NB4 (cell line): Measurements from ENCODE around the gene WDR62.

Experiments used
- POLR2A ChIP-seq: IDR thresholded peaks from 2 replicates; pipeline ENCODE4 v1.6.1; 2011; ENCODE audit warnings: mild to moderate bottlenecking; ENCODE audit not compliant: insufficient read length; ENCODE audit errors: extremely low read depth
- TF ChIP-seq, protein P1 (sequence below): IDR thresholded peaks from one replicate; pipeline ENCODE4 v1.5.1; 2012; ENCODE audit warnings: low read depth, low read length

DNA sequence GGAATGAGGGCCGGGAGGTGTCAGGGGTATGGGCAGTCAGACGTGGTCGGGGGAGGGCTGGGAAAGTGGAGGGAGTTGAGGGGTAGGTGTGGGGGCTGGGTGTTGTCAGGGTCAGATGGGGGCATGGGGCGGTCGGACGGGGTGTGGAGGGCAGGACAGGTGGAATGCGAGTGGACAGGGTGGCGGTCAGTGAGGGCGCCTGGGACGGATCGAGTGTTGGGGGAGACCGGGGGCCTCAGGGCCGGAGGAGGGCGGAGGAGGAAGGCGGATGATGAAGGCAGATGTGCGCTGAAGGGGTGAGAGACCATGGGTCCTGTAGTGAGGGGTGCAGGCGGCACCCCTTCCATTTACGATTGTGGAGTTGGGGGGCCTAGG, 66.3 kb downstream of the WDR62 start:
- TF ChIP-seq, protein P1, sequence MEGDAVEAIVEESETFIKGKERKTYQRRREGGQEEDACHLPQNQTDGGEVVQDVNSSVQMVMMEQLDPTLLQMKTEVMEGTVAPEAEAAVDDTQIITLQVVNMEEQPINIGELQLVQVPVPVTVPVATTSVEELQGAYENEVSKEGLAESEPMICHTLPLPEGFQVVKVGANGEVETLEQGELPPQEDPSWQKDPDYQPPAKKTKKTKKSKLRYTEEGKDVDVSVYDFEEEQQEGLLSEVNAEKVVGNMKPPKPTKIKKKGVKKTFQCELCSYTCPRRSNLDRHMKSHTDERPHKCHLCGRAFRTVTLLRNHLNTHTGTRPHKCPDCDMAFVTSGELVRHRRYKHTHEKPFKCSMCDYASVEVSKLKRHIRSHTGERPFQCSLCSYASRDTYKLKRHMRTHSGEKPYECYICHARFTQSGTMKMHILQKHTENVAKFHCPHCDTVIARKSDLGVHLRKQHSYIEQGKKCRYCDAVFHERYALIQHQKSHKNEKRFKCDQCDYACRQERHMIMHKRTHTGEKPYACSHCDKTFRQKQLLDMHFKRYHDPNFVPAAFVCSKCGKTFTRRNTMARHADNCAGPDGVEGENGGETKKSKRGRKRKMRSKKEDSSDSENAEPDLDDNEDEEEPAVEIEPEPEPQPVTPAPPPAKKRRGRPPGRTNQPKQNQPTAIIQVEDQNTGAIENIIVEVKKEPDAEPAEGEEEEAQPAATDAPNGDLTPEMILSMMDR: no peak
- no peak for TF ChIP-seq POLR2A
